Right lung (tissue), 5 donors: ENCODE data around the gene ZNF2. TPM values are rescaled to one million over a fixed set of nuclear protein-coding genes. Genes with fewer than 3 reads are reported as not detected.
A peak's percentile ranks its signal among the peaks of the same experiment; 100 is the strongest.

Source experiments
- DNase-seq, 2 donors: peaks; one replicate each; pipeline ENCODE4 v3.0.0-alpha.2; 2013
- polyA plus RNA-seq, 5 donors: library from polyadenylated mRNA; unstranded; fragments of 120-200 nt; gene quantifications; one replicate each; pipeline versions ENCODE4 v1.2.1 to v1.2.3, GENCODE V29; 2013; ENCODE audit warnings: inconsistent platforms in 1 of 5, low replicate concordance in 1 of 5; ENCODE audit not compliant: insufficient read length in 5 of 5, insufficient read depth in 1 of 5

ZNF2 gene
- polyA plus RNA-seq, 5 donors: 5.6 to 9.1 (median 8.2) TPM

DNA sequence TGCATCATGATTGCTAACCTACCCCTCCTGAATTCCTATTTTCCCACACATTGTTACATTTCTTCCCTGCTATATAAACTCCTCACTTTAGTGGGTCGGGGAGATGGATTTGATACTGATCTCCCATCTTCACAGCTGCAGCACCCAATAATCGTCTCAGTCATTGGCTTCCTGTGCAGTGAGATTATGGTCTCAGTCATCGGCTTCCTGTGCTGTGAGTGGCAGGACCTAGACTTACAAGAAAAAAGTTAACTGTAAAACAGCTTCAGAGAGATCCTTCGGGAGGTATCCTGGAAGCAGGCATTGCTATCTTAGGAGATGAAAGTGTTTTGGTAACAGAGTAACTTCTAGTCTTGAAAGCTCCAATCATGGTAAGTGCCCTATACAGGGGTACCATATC lies 38.3 kb downstream of the ZNF2 start:
- DNase-seq: no peak

DNA sequence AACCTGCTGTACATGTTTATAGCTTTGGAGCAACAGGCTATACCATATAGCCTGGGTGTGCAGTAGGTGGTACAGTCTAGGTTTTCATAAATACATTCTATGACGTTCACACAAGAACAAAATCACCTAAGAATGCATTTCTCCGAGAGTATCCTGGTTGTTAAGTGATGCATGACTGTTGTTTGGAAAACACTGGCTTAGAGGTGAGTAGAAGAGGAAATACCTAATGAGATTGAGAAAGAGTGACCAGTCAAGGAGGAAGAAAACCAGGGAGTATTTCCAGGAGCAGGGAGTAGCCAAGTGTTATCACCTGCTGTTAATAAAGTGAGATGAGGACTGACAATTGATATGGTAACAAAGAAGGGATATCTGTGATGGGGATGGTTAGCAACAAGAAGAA lies 38.8 kb downstream of the ZNF2 start:
- no peak for DNase-seq

DNA sequence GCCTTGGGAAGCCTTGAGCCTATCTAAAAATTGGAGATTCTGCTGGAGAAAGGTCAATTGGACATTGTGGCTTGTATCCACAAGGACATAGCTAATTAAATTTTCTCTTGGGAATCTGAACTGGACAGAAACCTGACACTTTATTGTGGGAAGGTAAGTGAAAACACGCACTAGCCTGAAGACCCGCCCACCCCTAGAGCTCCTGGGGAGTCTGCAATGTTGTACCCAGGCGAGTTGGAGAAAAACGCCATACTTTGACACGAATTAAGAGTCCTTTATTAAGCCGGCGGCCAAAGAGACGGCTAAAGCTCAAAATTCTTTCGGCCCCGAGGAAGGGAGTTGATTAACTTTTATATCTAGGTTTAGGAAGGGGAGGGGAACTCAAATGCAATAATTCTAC lies 40.5 kb downstream of the ZNF2 start:
- no peak for DNase-seq

DNA sequence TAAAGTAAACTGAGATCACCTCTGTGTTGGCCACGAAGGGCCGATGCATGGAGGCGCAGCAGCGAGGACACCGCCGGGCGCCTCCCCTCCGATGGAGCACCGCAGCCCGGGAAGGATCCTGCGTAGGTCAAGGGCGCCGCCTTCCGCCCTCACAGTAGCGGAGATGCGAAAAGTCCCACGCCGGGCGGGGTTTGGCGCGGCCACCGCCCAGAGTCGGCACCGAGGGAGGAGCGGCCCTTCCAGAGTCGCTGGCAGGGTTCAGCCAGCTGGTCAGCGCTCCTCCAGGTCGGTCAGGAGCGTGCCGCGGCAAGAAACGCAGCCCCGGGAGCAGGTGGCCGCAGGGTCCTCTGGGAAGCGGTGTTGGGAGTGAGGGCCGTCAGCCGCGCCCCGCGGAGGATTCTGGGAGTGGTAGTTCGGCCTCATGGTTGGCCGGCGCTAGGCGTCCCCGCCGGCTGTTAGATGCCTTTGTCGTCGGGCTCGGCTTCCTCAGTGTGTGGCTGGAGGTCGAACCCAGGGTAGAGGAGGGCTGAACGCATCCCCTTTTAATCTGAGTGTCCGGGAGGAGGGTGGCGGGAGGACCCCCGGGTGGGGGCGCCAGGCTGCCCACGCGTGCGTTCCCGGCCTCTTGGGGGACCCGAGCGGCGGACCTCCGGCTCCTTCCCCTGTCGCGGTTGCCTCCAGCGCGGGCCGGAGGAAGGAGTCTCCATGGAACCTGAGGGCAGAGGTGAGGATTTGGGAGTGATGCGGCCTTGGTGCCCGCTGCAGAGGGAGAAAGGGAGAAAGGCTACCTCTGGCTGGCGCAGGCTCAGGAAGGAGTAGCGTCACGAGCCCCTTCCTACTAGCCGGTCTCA lies 41.7 kb downstream of the ZNF2 start, which contains the start of gene ZNF892:
Gene ZNF892, plus strand, starts transcription at position 411 of the 851 bp plus-strand sequence. Its CDS starts 295 bp downstream, at position 706.
- DNase-seq: peak; percentile 82 to 85

DNA sequence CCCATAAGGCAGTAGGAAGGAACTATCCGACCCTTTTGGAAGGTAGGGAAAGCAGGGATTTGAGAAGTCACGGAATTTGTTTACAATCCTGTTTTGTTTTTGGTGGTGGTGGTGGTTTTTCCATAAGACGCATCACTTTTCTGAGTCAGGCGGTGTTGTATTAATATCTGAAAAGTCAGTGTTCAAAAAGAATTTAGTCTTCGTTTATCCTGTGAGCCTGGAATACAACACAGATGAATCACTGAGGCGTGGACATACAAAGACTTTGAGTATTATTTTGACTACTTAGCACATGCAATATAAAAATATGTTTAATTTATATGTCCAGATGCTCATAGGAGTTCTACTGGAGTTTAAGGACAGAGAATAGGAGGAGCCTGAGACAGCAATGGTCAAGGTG lies 42.5 kb downstream of the ZNF2 start:
- no peak for DNase-seq

DNA sequence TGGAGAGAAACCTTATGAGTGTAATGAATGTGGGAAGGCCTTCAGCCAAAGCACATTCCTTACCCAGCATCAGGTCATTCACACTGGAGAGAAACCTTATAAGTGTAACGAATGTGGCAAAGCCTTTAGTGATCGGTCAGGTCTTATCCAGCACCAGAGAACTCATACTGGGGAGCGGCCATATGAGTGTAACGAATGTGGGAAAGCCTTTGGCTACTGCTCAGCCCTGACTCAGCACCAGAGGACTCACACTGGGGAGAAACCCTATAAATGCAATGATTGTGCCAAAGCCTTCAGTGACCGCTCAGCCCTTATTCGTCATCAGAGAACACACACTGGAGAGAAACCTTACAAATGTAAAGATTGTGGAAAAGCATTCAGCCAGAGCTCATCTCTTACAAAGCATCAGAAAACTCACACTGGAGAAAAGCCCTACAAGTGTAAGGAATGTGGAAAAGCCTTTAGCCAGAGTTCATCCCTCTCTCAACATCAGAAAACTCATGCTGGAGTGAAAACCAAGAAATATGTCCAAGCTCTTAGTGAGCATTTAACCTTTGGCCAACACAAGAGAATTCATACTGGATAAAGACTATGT lies 49.5 kb downstream of the ZNF2 start:
- no peak for DNase-seq

DNA sequence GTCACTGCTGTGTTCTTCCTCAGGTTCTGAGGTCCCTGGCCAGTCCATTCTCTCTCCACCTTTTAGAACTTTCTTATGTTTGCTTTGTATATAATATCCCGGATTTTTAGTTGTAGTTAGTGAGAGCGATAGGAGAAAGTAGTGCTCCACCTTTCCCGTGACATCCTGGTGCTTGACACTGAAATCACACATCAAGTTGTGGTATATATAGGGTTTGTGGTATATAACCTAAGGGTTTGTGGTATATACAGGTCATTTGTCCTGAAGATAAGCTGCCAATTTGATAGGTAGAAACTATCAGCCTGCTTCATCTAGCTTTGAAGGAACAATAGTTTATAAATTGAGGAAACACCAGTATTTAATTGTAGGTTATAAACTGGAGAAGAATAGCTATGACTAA lies 54.8 kb downstream of the ZNF2 start:
- DNase-seq: no peak

DNA sequence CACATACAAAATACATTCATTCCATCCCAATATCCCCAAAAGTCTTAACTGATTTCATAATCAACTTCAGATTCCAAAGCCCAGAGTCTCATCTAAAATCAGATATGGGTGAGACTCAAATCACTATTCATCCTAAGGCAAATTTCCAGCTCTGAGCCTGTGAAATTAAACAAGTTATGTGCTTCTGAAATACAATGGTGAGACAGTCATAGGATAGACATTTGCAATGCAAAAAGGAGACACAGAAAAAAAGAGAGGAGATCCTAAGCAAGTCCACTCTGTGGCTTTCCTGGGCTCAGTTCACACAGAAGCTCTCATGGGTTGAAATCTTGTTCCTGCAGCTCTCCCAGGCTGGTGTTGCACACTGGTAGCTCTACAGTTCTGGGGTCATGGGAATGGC lies 60.0 kb downstream of the ZNF2 start:
- DNase-seq: no peak

DNA sequence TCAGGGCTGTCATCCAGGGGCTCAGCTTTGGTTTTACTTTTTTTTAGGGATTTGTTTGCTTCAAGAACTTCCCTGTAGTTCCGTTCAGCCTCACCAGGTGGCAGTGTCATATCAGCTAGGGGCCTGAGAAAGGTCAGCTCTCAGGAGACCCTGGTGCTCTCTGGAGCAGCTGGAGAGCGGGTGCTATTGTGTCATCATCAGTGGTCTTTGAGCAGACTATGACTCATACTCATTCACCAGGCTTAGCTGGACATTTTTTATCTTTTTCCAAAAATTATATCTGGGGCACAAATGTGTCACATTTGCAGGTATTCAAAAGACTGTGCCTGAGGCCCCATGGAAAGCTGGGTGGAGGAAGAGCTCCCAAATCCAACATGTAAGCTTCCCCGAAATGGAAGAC lies 66.1 kb downstream of the ZNF2 start:
- DNase-seq: peak in 1 of 2 donors; percentile 17

DNA sequence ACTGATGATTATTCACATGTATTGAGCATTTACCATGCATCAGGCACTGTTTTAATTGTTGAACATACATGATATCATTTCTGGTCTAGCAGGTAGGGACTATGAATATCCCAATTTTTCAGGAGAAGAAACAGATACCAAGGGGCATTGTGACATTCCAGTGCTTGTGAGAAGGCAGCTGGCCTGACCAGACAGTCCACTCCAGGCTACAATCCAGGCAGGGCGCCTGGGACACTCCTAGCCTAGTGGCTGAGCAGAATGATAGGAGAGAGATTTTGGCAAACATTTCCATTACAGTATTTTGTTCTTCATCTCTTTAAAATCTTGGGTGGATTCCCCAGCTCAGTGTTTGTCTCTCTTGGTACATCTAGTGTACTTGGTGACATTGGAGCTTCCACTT lies 66.6 kb downstream of the ZNF2 start:
- DNase-seq: no peak

Other genes starting within 250 kb of the ZNF2 start
- 1 to 10 TPM in 2 of 5 donors, under 1 TPM in 3; 0.51 to 2.4 (median 0.78) TPM for gene MAL, start 140.1 kb upstream of the ZNF2 start, polyA plus RNA-seq
- 100 to 1,000 TPM in 1 of 5 donors, 10 to 100 TPM in 4; 81.2 to 103 (median 88.0) TPM for gene MRPS5, start 44.0 kb upstream of the ZNF2 start, polyA plus RNA-seq
- 10 to 100 TPM; 35.1 to 48.7 (median 41.3) TPM for gene ZNF514, start 6.0 kb upstream of the ZNF2 start, polyA plus RNA-seq
- 1 to 10 TPM; 2.5 to 5.7 (median 4.2) TPM for gene ZNF892, start 41.7 kb downstream of the ZNF2 start, polyA plus RNA-seq
- 10 to 100 TPM in 4 of 5 donors, 1 to 10 TPM in 1; 8.5 to 14.6 (median 14.2) TPM for gene PROM2, start 108.6 kb downstream of the ZNF2 start, polyA plus RNA-seq
- 10 to 100 TPM in 1 of 5 donors, 1 to 10 TPM in 4; 6.2 to 10.0 (median 7.4) TPM for gene KCNIP3, start 131.5 kb downstream of the ZNF2 start, polyA plus RNA-seq
- 10 to 100 TPM; 33.5 to 46.3 (median 38.4) TPM for gene FAHD2A, start 236.9 kb downstream of the ZNF2 start, polyA plus RNA-seq